ENCODE data around the gene QPCT. TPM values are rescaled to one million over a fixed set of nuclear protein-coding genes. Genes with fewer than 3 reads are reported as not detected.

QPCT gene
- total RNA-seq, 4 donors from 2014 or later, result 33.4 to 88.1 (median 56.0) TPM

GRCh38 chr2:37357530-37357929 lies 13.1 kb downstream of the QPCT start:
- H3K4me3 ChIP-seq (ENCODE audit: low read depth, poor library complexity, severe bottlenecking), result no peak overlapping the region
- intact Hi-C loops (cut with DNase I; ENCODE audit: low total_unique reads), result no loop called here
- no peak for DNase-seq (ENCODE audit: low spot score in 2 of 2)
- 54 to 59% methylated on average over 4 of the region's 4 CpGs for WGBS, 2 donors
- no peak for TF ChIP-seq POLR2A (IDR thresholded peaks at IDR 0.05)
- no peak for TF ChIP-seq CTCF (IDR thresholded peaks at IDR 0.05)

GRCh38 chr2:37358466-37358865 lies 14.0 kb downstream of the QPCT start:
- no peak for DNase-seq (ENCODE audit: low spot score in 2 of 2)
- TF ChIP-seq CTCF (IDR thresholded peaks at IDR 0.05) (no peak), POLR2A (IDR thresholded peaks at IDR 0.05) (no peak)
- 92 to 93% methylated on average over 3 of the region's 3 CpGs for WGBS, 2 donors
- no peak overlapping the region for H3K4me3 ChIP-seq (ENCODE audit: low read depth, poor library complexity, severe bottlenecking)
- intact Hi-C loops (cut with DNase I; ENCODE audit: low total_unique reads), result no loop called here

- no peak overlapping the region for H3K4me3 ChIP-seq (ENCODE audit: low read depth, poor library complexity, severe bottlenecking)
- no peak for TF ChIP-seq CTCF (IDR thresholded peaks at IDR 0.05)
- no peak for TF ChIP-seq POLR2A (IDR thresholded peaks at IDR 0.05)
- no peak for DNase-seq (ENCODE audit: low spot score in 2 of 2)
- intact Hi-C loops (cut with DNase I; ENCODE audit: low total_unique reads), result no loop called here
- 72 to 75% methylated on average over 3 of the region's 3 CpGs for WGBS, 2 donors
Observed at GRCh38 chr2:37361216-37361815, 16.9 kb downstream of the QPCT start.

GRCh38 chr2:37361994-37362698 lies 17.7 kb downstream of the QPCT start:
- 64 to 68% methylated on average over 9 of the region's 9 CpGs for WGBS, 2 donors
- intact Hi-C loops (cut with DNase I; ENCODE audit: low total_unique reads), result no loop called here
- DNase-seq (ENCODE audit: low spot score in 2 of 2), result no peak
- H3K4me3 ChIP-seq (ENCODE audit: low read depth, poor library complexity, severe bottlenecking), result no peak overlapping the region
- no peak for TF ChIP-seq POLR2A (IDR thresholded peaks at IDR 0.05)
- no peak for TF ChIP-seq CTCF (IDR thresholded peaks at IDR 0.05)

GRCh38 chr2:37364351-37364750 lies 19.9 kb downstream of the QPCT start:
- H3K4me3 ChIP-seq (ENCODE audit: low read depth, poor library complexity, severe bottlenecking), result no peak overlapping the region
- 88 to 94% methylated on average over 6 of the region's 6 CpGs for WGBS, 2 donors
- TF ChIP-seq CTCF (IDR thresholded peaks at IDR 0.05) (no peak), POLR2A (IDR thresholded peaks at IDR 0.05) (no peak)
- intact Hi-C loops (cut with DNase I; ENCODE audit: low total_unique reads), result no loop called here
- no peak for DNase-seq (ENCODE audit: low spot score in 2 of 2)

All from lower leg skin (tissue), 4 donors.